HL-60/S4 (cell line): ENCODE data around the gene MRC2.
"Not testable (repeated sequence)": the region's sequence is repeated elsewhere in the genome, so short reads cannot be mapped to it uniquely, and the experiment has no call there.

Experiments used
- in situ Hi-C: fragments of 300-500 bp; cut with MboI; formaldehyde crosslinking; loops from 2 replicates; pipeline ENCODE4 v1.14.3; 2022; ENCODE audit warnings: low sequenced_read_pairs

MRC2 gene

GRCh38 chr17:62627219-62627903 lies at the start of gene MRC2:
MRC2 (plus strand) TSS chr17:62627670; CDS start chr17:62627803, 133 bp downstream.
- in situ Hi-C loops = no loop called here

- in situ Hi-C loops = no loop called here
These were observed 48.5 kb upstream of the MRC2 start for GRCh38 chr17:62578757-62579487.

- in situ Hi-C loops = no loop called here
These were observed 46.5 kb upstream of the MRC2 start for GRCh38 chr17:62580947-62581346.

- in situ Hi-C loops = no loop called here
These were observed 45.7 kb upstream of the MRC2 start for GRCh38 chr17:62581764-62582163.

GRCh38 chr17:62587554-62587953 lies 39.9 kb upstream of the MRC2 start:
- in situ Hi-C loops = no loop called here

- in situ Hi-C loops = no loop called here
These were observed 39.4 kb upstream of the MRC2 start for GRCh38 chr17:62588109-62588508.

GRCh38 chr17:62591333-62591732 lies 36.1 kb upstream of the MRC2 start:
- in situ Hi-C loops = no loop called here

- in situ Hi-C loops = not testable (repeated sequence)
These were observed 35.6 kb upstream of the MRC2 start for GRCh38 chr17:62591822-62592221.

- in situ Hi-C loops = no loop called here
These were observed 35.0 kb upstream of the MRC2 start for GRCh38 chr17:62592341-62593099.

GRCh38 chr17:62595484-62595883 lies 32.0 kb upstream of the MRC2 start:
- in situ Hi-C loops = no loop called here

GRCh38 chr17:62596662-62597061 lies 30.8 kb upstream of the MRC2 start:
- in situ Hi-C loops = no loop called here

GRCh38 chr17:62597150-62597549 lies 30.3 kb upstream of the MRC2 start:
- in situ Hi-C loops = no loop called here

GRCh38 chr17:62597920-62598319 lies 29.6 kb upstream of the MRC2 start:
- in situ Hi-C loops = no loop called here

GRCh38 chr17:62599964-62600657 lies 27.4 kb upstream of the MRC2 start:
- in situ Hi-C loops = no loop called here

GRCh38 chr17:62600805-62601204 lies 26.7 kb upstream of the MRC2 start:
- in situ Hi-C loops = no loop called here

- in situ Hi-C loops = no loop called here
These were observed 26.0 kb upstream of the MRC2 start for GRCh38 chr17:62601471-62601870.

- in situ Hi-C loops = not testable (repeated sequence)
These were observed 23.7 kb upstream of the MRC2 start for GRCh38 chr17:62603783-62604182.

GRCh38 chr17:62605588-62605987 lies 21.9 kb upstream of the MRC2 start:
- in situ Hi-C loops = no loop called here

- in situ Hi-C loops = no loop called here
These were observed 16.2 kb upstream of the MRC2 start for GRCh38 chr17:62611292-62611691.

GRCh38 chr17:62611728-62612127 lies 15.7 kb upstream of the MRC2 start:
- in situ Hi-C loops = no loop called here

- in situ Hi-C loops = not testable (repeated sequence)
These were observed 15.2 kb upstream of the MRC2 start for GRCh38 chr17:62612289-62612688.
